Esophagus squamous epithelium (tissue), 4 donors: ENCODE data around the gene PPIE.
"Not testable (repeated sequence)": the region's sequence is repeated elsewhere in the genome, so short reads cannot be mapped to it uniquely, and the experiment has no call there.

Experiments
- POLR2A ChIP-seq, 4 donors: fragments of 450-650 bp; IDR thresholded peaks; one replicate each; pipeline ENCODE4 v1.6.1; 2017; ENCODE audit warnings: antibody characterized with exemption in 4 of 4, mild to moderate bottlenecking in 4 of 4, moderate library complexity in 3 of 4
- TF ChIP-seq, protein P1 (sequence below), 6 experiments: fragments of 450-650 bp in 4 of 6; fragments of 200-600 bp in 2 of 6; sonication (generic) in 2 of 6; IDR thresholded peaks; one replicate each; pipeline ENCODE4 v1.5.1; 2016 to 2019; ENCODE audit warnings: antibody characterized with exemption in 6 of 6, mild to moderate bottlenecking in 4 of 6, moderate library complexity in 4 of 6

DNA sequence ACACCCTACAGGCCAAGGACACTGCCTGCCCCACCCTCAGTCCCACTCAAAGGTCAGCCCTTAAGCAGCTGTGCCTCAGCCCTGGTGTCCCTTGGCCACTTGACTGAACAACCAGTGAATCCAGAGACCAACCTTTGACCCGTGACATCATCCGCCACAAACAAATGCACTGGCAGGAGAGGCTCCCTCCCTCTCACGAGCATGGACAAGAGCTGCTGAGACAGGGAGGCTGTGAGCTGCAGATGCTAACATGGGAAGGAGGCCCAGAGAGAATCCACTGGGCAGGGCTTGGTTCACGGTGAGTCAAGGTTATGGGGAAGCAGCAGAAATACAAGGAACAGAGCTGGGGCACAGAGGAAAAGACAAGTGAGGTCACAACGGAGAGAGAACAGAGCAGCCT, 27.8 kb downstream of the PPIE start:
- TF ChIP-seq, protein P1, sequence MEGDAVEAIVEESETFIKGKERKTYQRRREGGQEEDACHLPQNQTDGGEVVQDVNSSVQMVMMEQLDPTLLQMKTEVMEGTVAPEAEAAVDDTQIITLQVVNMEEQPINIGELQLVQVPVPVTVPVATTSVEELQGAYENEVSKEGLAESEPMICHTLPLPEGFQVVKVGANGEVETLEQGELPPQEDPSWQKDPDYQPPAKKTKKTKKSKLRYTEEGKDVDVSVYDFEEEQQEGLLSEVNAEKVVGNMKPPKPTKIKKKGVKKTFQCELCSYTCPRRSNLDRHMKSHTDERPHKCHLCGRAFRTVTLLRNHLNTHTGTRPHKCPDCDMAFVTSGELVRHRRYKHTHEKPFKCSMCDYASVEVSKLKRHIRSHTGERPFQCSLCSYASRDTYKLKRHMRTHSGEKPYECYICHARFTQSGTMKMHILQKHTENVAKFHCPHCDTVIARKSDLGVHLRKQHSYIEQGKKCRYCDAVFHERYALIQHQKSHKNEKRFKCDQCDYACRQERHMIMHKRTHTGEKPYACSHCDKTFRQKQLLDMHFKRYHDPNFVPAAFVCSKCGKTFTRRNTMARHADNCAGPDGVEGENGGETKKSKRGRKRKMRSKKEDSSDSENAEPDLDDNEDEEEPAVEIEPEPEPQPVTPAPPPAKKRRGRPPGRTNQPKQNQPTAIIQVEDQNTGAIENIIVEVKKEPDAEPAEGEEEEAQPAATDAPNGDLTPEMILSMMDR (IDR thresholded peaks at IDR 0.05) = not testable (repeated sequence)
- not testable (repeated sequence) for TF ChIP-seq POLR2A (IDR thresholded peaks at IDR 0.05)
